ENCODE measurements around the gene MAP3K8. TPM values are rescaled to one million over a fixed set of nuclear protein-coding genes. Genes with fewer than 3 reads are reported as not detected.

Gene MAP3K8
- total and polyA plus RNA-seq, 2 of the 8 experiments (the other 6 are each of a cell fraction or from before 2014, with no cell fraction given), result 5.6 to 6.0 TPM

GRCh38 chr10:30472414-30473155 is 38.6 kb downstream of the MAP3K8 start:
- H3K56ac ChIP-seq (replicated peaks; ENCODE audit: insufficient read length, low read depth, low read length), result no peak overlapping the region
- no peak overlapping the region for H4K8ac ChIP-seq (ENCODE audit: extremely low read depth, insufficient read depth, low read length)
- H3K14ac ChIP-seq (ENCODE audit: insufficient read length), result no peak overlapping the region
- H3K9me3 ChIP-seq (ENCODE audit: insufficient read depth in 2 of 2, low read depth in 1 of 2, low read length in 1 of 2), result peaks cover 0 to 3% of the 10 kb centered on the region in 2 experiments; a peak in 1 of 4 replicates
- no peaks in the 10 kb centered on the region for H3K79me1 ChIP-seq (ENCODE audit: low read depth, low read length)
- H3K23me2 ChIP-seq (ENCODE audit: low read depth, low read length), result no peaks in the 10 kb centered on the region
- H4K20me1 ChIP-seq (replicated peaks in 1 of 2; ENCODE audit: control insufficient read depth in 1 of 2, insufficient read depth in 2 of 2, low read length in 2 of 2), result no peaks in the 10 kb centered on the region
- DNase-seq (ENCODE audit: low read depth in 1 of 2, low spot score in 2 of 2) (no peak), FAIRE-seq (no peak)
- no peak overlapping the region for H2BK120ac ChIP-seq (replicated peaks; ENCODE audit: low read depth, low read length)
- ChIA-PET CTCF (ENCODE audit: partially characterized antibody) (interaction anchor here (0.9 to 1.8 kb wide), 3 partner anchors 15 to 198 kb away, joined by 3 to 4 read pairs (median 3); no protein-coding TSS in a partner anchor), POLR2A (ENCODE audit: partially characterized antibody) (interaction anchor here (2.4 kb wide), 1 partner anchor 39 kb away, joined by 5 read pairs; the partner anchor contains the start of gene MAP3K8)
- no peak overlapping the region for H3K4me3 ChIP-seq (ENCODE audit: extremely low read depth in 1 of 4, insufficient read depth in 2 of 4, low read depth in 3 of 4, low read length in 4 of 4)
- no peak overlapping the region for H3K4ac ChIP-seq (replicated peaks; ENCODE audit: insufficient read length, low read depth, low read length)
- no peak overlapping the region for H3K9ac ChIP-seq (replicated peaks in 1 of 4; ENCODE audit: extremely low read depth in 1 of 4, low read depth in 3 of 4, low read length in 3 of 4)
- H3K4me2 ChIP-seq (ENCODE audit: insufficient read depth in 1 of 2, low read depth in 2 of 2, low read length in 2 of 2), result no peak overlapping the region
- no peaks in the 10 kb centered on the region for H3K79me2 ChIP-seq (ENCODE audit: control insufficient read depth in 1 of 2, insufficient read depth in 2 of 2, low read length in 2 of 2)
- no peak overlapping the region for H2BK5ac ChIP-seq (ENCODE audit: low read depth, low read length)
- H3K27ac ChIP-seq (ENCODE audit: low read depth, low read length), result no peak overlapping the region
- H3K23ac ChIP-seq (ENCODE audit: insufficient read length), result no peak overlapping the region
- H3K4me1 ChIP-seq (replicated peaks in 1 of 4; ENCODE audit: control insufficient read depth in 3 of 4, insufficient read depth in 4 of 4, low read length in 3 of 4), result no peaks in the 10 kb centered on the region
- no peaks in the 10 kb centered on the region for H3K36me3 ChIP-seq (ENCODE audit: control insufficient read depth in 2 of 4, insufficient read depth in 4 of 4, low read length in 3 of 4)
- H4K91ac ChIP-seq (replicated peaks; ENCODE audit: insufficient read length, low read length), result no peak overlapping the region
- no peak overlapping the region for H2BK20ac ChIP-seq (ENCODE audit: low read length)
- no peak overlapping the region for H2BK12ac ChIP-seq (ENCODE audit: low read depth, low read length)
- no peak overlapping the region for H2BK15ac ChIP-seq (ENCODE audit: low read length)
- H3K27me3 ChIP-seq (replicated peaks in 1 of 4; ENCODE audit: control insufficient read depth in 3 of 4, extremely low read depth in 1 of 4, insufficient read depth in 3 of 4, low read length in 3 of 4), result no peaks in the 10 kb centered on the region
- WGBS, 2 experiments (ENCODE audit: extremely low coverage in 1 of 2, insufficient coverage in 1 of 2, insufficient read length in 1 of 2, insufficient replicate concordance in 2 of 2, low coverage in 1 of 2, low lambda C conversion rate in 2 of 2, missing lambda C conversion rate in 1 of 2), result 87% methylated on average over 4 of the region's 4 CpGs; no CpG with 5 or more reads in 1 of the 2 experiments
- no peak overlapping the region for H2AK5ac ChIP-seq (ENCODE audit: low read depth, low read length)
- H4K5ac ChIP-seq (ENCODE audit: insufficient read length, low read depth, low read length), result no peak overlapping the region
- no peak overlapping the region for H2AFZ ChIP-seq (ENCODE audit: low read length)
- no peak overlapping the region for H3K18ac ChIP-seq (ENCODE audit: extremely low read depth, low read length)
- TF ChIP-seq FOSL1 (IDR thresholded peaks at IDR 0.05; ENCODE audit: insufficient read depth, low read depth, low read length) (no peak), RNF2 (IDR thresholded peaks at IDR 0.05; ENCODE audit: borderline replicate concordance, low read depth, low read length, missing control alignments, poor library complexity, severe bottlenecking) (no peak), TBP (IDR thresholded peaks at IDR 0.05; ENCODE audit: low read depth, low read length) (no peak), KDM5A (IDR thresholded peaks at IDR 0.05; ENCODE audit: low read length) (no peak), SUZ12 (IDR thresholded peaks at IDR 0.05; ENCODE audit: low read length) (no peak), ATF2 (IDR thresholded peaks at IDR 0.05; ENCODE audit: low read length) (no peak), POU5F1 (IDR thresholded peaks at IDR 0.05; ENCODE audit: low read depth, low read length) (no peak), ATF3 (IDR thresholded peaks at IDR 0.05; ENCODE audit: insufficient read depth, low read depth, low read length) (no peak), EGR1 (IDR thresholded peaks at IDR 0.05; ENCODE audit: borderline replicate concordance, low read depth, low read length) (no peak)

Data from H1 (cell line).